GM10266 (cell line): ENCODE data around the gene CNPPD1.

Experiments
- DNase-seq: peaks from one replicate; pipeline ENCODE4 v3.0.0; 2012; ENCODE audit errors: extremely low spot score
- TF ChIP-seq, protein P1 (sequence below): IDR thresholded peaks from 2 replicates; pipeline ENCODE4 v1.5.1; 2012; ENCODE audit warnings: mild to moderate bottlenecking, low read depth; ENCODE audit not compliant: control insufficient read depth, insufficient read depth; ENCODE audit errors: missing control alignments

CNPPD1 gene

DNA sequence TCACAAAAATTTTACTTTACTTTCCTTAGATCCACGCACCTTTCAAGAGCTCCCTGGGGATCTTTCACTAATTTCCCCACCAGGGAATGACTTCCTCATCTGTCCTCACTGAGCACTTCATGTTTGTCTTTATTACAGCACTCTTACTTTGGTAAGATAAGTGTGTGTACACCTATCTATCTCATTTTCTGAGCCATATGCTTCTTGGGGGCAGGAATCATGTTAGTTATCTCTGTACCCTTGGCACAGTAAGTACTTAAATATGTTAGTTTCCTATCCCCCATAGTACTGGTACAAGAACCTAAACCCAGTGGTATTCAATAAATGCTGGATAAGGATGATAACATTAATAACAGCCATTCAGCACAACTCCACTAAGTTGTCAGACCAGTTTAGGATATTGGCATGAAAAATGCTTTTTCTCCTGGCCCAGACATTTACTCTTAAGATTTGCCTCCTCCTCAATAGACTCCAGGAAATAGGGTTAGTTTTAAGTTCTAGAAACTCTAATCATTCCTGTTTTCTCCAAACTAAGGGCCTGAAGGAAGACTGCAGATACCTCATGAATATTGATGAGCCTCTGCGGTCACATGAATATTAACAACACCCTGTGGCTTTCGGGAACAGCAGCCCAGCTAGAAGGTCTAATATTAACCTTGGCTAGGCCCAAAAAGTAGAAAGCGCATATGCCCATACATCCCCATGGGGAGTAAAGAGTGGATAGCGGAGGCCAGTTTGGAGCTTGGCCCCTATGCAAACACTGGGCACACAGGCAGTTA lies 54.3 kb downstream of the CNPPD1 start:
- no peak for DNase-seq
- TF ChIP-seq, protein P1, sequence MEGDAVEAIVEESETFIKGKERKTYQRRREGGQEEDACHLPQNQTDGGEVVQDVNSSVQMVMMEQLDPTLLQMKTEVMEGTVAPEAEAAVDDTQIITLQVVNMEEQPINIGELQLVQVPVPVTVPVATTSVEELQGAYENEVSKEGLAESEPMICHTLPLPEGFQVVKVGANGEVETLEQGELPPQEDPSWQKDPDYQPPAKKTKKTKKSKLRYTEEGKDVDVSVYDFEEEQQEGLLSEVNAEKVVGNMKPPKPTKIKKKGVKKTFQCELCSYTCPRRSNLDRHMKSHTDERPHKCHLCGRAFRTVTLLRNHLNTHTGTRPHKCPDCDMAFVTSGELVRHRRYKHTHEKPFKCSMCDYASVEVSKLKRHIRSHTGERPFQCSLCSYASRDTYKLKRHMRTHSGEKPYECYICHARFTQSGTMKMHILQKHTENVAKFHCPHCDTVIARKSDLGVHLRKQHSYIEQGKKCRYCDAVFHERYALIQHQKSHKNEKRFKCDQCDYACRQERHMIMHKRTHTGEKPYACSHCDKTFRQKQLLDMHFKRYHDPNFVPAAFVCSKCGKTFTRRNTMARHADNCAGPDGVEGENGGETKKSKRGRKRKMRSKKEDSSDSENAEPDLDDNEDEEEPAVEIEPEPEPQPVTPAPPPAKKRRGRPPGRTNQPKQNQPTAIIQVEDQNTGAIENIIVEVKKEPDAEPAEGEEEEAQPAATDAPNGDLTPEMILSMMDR: no peak
